Trophoblast cell (in vitro differentiated cells and primary cell): ENCODE data around the gene SOCS6.

Experiments
- DNase-seq, 2 donors: peaks; one replicate each; pipeline ENCODE4 v3.0.0-alpha.2; 2016
- H2AFZ ChIP-seq: 2 replicates; pipeline ENCODE4 v1.6.1; 2013; ENCODE audit warnings: low read length, moderate library complexity, mild to moderate bottlenecking; ENCODE audit not compliant: insufficient read depth, poor library complexity
- H2AK5ac ChIP-seq: 2 replicates; pipeline ENCODE4 v1.6.1; 2013; ENCODE audit warnings: mild to moderate bottlenecking, low read length
- H2BK120ac ChIP-seq: 2 replicates; pipeline ENCODE4 v1.6.1; 2013; ENCODE audit warnings: low read length, mild to moderate bottlenecking, moderate library complexity; ENCODE audit not compliant: insufficient read depth, poor library complexity
- H2BK12ac ChIP-seq: 2 replicates; pipeline ENCODE4 v1.6.1; 2013; ENCODE audit warnings: mild to moderate bottlenecking, low read length, moderate library complexity
- H2BK5ac ChIP-seq: 2 replicates; pipeline ENCODE4 v1.6.1; 2013; ENCODE audit warnings: low read length, low read depth, moderate library complexity, mild to moderate bottlenecking; ENCODE audit not compliant: poor library complexity
- H3K14ac ChIP-seq: 2 replicates; pipeline ENCODE4 v1.6.1; 2013; ENCODE audit warnings: mild to moderate bottlenecking, low read length
- H3K18ac ChIP-seq: 2 replicates; pipeline ENCODE4 v1.6.1; 2013; ENCODE audit warnings: mild to moderate bottlenecking, low read length
- H3K23ac ChIP-seq: 2 replicates; pipeline ENCODE4 v1.6.1; 2013; ENCODE audit warnings: low read length
- H3K27ac ChIP-seq: 2 replicates; pipeline ENCODE4 v1.5.1; 2013; ENCODE audit warnings: low read depth, mild to moderate bottlenecking, inconsistent platforms, low read length, moderate library complexity
- H3K27me3 ChIP-seq: 2 replicates; pipeline ENCODE4 v1.6.1; 2013; ENCODE audit warnings: inconsistent platforms, mild to moderate bottlenecking, low read length, moderate library complexity; ENCODE audit not compliant: insufficient read depth
- H3K36me3 ChIP-seq, 2 experiments: 1 replicate in 1 of 2; 2 replicates in 1 of 2; pipeline ENCODE4 v1.6.1; 2013; ENCODE audit warnings: low read length in 2 of 2, mild to moderate bottlenecking in 2 of 2, moderate library complexity in 1 of 2; ENCODE audit not compliant: insufficient read depth in 2 of 2, control insufficient read depth in 1 of 2
- H3K4ac ChIP-seq: 2 replicates; pipeline ENCODE4 v1.6.1; 2013; ENCODE audit warnings: low read depth, mild to moderate bottlenecking, low read length, moderate library complexity
- H3K4me1 ChIP-seq, 2 experiments: 1 replicate in 1 of 2; 2 replicates in 1 of 2; pipeline ENCODE4 v1.6.1; 2013; ENCODE audit warnings: low read length in 2 of 2, mild to moderate bottlenecking in 2 of 2, moderate library complexity in 1 of 2; ENCODE audit not compliant: insufficient read depth in 2 of 2, control insufficient read depth in 1 of 2
- H3K4me2 ChIP-seq: 2 replicates; pipeline ENCODE4 v1.6.1; 2013; ENCODE audit warnings: inconsistent platforms, mild to moderate bottlenecking, low read length, moderate library complexity
- H3K4me3 ChIP-seq: 2 replicates; pipeline ENCODE4 v1.5.1; 2013; ENCODE audit warnings: mild to moderate bottlenecking, low read depth, low read length, inconsistent platforms
- H3K79me1 ChIP-seq: one replicate; pipeline ENCODE4 v1.6.1; 2013; ENCODE audit warnings: low read length
- H3K79me2 ChIP-seq: 2 replicates; pipeline ENCODE4 v1.6.1; 2013; ENCODE audit warnings: low read length, mild to moderate bottlenecking; ENCODE audit not compliant: control insufficient read depth, insufficient read depth, poor library complexity
- H3K9ac ChIP-seq: 2 replicates; pipeline ENCODE4 v1.6.1; 2013; ENCODE audit warnings: mild to moderate bottlenecking, low read length
- H3K9me3 ChIP-seq: 2 replicates; pipeline ENCODE4 v1.6.1; 2013; ENCODE audit warnings: low read depth, mild to moderate bottlenecking, control low read depth, inconsistent platforms, low read length; ENCODE audit not compliant: insufficient read depth
- H4K12ac ChIP-seq: 2 replicates; pipeline ENCODE4 v1.6.1; 2013; ENCODE audit warnings: low read depth, mild to moderate bottlenecking, low read length, moderate library complexity
- H4K8ac ChIP-seq: 2 replicates; pipeline ENCODE4 v1.6.1; 2013; ENCODE audit warnings: low read depth, mild to moderate bottlenecking, low read length, moderate library complexity
- H4K91ac ChIP-seq: one replicate; pipeline ENCODE4 v1.6.1; 2013; ENCODE audit warnings: low read depth, mild to moderate bottlenecking, low read length, moderate library complexity
- WGBS: extraction: QIAGEN DNeasy Blood & Tissue Kit; methylation state at CpG from one replicate; pipeline ENCODE4 v1.1.7; 2013; ENCODE audit warnings: missing lambda C conversion rate; ENCODE audit not compliant: insufficient read length, insufficient coverage; ENCODE audit errors: extremely low coverage; 5-methylcytosine and 5-hydroxymethylcytosine counted together

SOCS6 gene

GRCh38 chr18:70310560-70311320, 21.9 kb downstream of the SOCS6 start:
- H3K4me2 ChIP-seq = no peak overlapping the region
- H3K18ac ChIP-seq = no peak overlapping the region
- H3K79me2 ChIP-seq = peaks cover 13% of the 10 kb centered on the region
- H2BK120ac ChIP-seq = no peak overlapping the region
- no peak overlapping the region for H4K8ac ChIP-seq
- no peak for DNase-seq
- H3K79me1 ChIP-seq = no peaks in the 10 kb centered on the region
- H2BK12ac ChIP-seq = no peak overlapping the region
- no peak overlapping the region for H4K91ac ChIP-seq
- peaks cover 0 to 2% of the 10 kb centered on the region in 2 experiments for H3K4me1 ChIP-seq
- peaks cover 2% of the 10 kb centered on the region for H3K9me3 ChIP-seq
- H2AK5ac ChIP-seq = no peak overlapping the region
- H3K23ac ChIP-seq = no peak overlapping the region
- H3K4ac ChIP-seq = peak overlapping the region; percentile 16
- no peak overlapping the region for H4K12ac ChIP-seq
- no CpG with 5 or more reads among the region's 6 CpGs for WGBS
- H2AFZ ChIP-seq = no peak overlapping the region
- no peaks in the 10 kb centered on the region for H3K27me3 ChIP-seq
- no peak overlapping the region for H2BK5ac ChIP-seq
- no peak overlapping the region for H3K27ac ChIP-seq
- H3K4me3 ChIP-seq = no peak overlapping the region
- no peak overlapping the region for H3K14ac ChIP-seq
- H3K9ac ChIP-seq = no peak overlapping the region
- H3K36me3 ChIP-seq = peaks cover 0 to 2% of the 10 kb centered on the region in 2 experiments

GRCh38 chr18:70311726-70312125, 22.9 kb downstream of the SOCS6 start:
- Histone ChIP-seq H3K79me1 (no peaks in the 10 kb centered on the region), H3K27me3 (no peaks in the 10 kb centered on the region), H3K4me3 (no peak overlapping the region), H2BK5ac (no peak overlapping the region), H3K36me3 (peaks cover 0 to 2% of the 10 kb centered on the region in 2 experiments), H4K8ac (no peak overlapping the region), H4K91ac (no peak overlapping the region), H3K4ac (no peak overlapping the region), H3K4me1 (no peaks in the 10 kb centered on the region), H3K23ac (no peak overlapping the region), H2AFZ (no peak overlapping the region), H2AK5ac (no peak overlapping the region), H2BK12ac (no peak overlapping the region), H3K4me2 (no peak overlapping the region), H4K12ac (no peak overlapping the region), H3K27ac (no peak overlapping the region), H3K9ac (no peak overlapping the region), H3K9me3 (no peaks in the 10 kb centered on the region), H2BK120ac (no peak overlapping the region), H3K79me2 (peaks cover 8% of the 10 kb centered on the region), H3K18ac (no peak overlapping the region), H3K14ac (no peak overlapping the region)
- WGBS = no CpG with 5 or more reads among the region's 2 CpGs
- DNase-seq = no peak

GRCh38 chr18:70313640-70314039, 24.8 kb downstream of the SOCS6 start:
- Histone ChIP-seq H3K18ac (no peak overlapping the region), H4K91ac (no peak overlapping the region), H2BK12ac (no peak overlapping the region), H3K79me2 (peaks cover 2% of the 10 kb centered on the region), H3K4me3 (no peak overlapping the region), H3K4ac (peak overlapping the region; percentile 83), H2AK5ac (no peak overlapping the region), H3K27me3 (no peaks in the 10 kb centered on the region), H3K4me1 (no peaks in the 10 kb centered on the region), H4K8ac (no peak overlapping the region), H3K27ac (no peak overlapping the region), H2AFZ (no peak overlapping the region), H2BK5ac (no peak overlapping the region), H3K79me1 (no peaks in the 10 kb centered on the region), H2BK120ac (no peak overlapping the region), H3K23ac (no peak overlapping the region), H3K9ac (no peak overlapping the region), H3K36me3 (peaks cover 0 to 2% of the 10 kb centered on the region in 2 experiments), H3K4me2 (no peak overlapping the region), H4K12ac (no peak overlapping the region), H3K14ac (no peak overlapping the region), H3K9me3 (no peaks in the 10 kb centered on the region)
- DNase-seq = no peak
- no CpG with 5 or more reads among the region's 3 CpGs for WGBS

- Histone ChIP-seq H3K9me3 (no peaks in the 10 kb centered on the region), H2AFZ (no peak overlapping the region), H2BK12ac (no peak overlapping the region), H3K4me2 (no peak overlapping the region), H3K79me1 (no peaks in the 10 kb centered on the region), H3K36me3 (peaks cover 0 to 2% of the 10 kb centered on the region in 2 experiments), H3K4me3 (no peak overlapping the region), H3K27ac (no peak overlapping the region), H4K12ac (no peak overlapping the region), H4K91ac (no peak overlapping the region), H2BK5ac (no peak overlapping the region), H3K4me1 (no peaks in the 10 kb centered on the region), H3K14ac (no peak overlapping the region), H3K27me3 (no peaks in the 10 kb centered on the region), H3K9ac (no peak overlapping the region), H3K18ac (no peak overlapping the region), H4K8ac (no peak overlapping the region), H2AK5ac (no peak overlapping the region), H3K4ac (no peak overlapping the region), H3K79me2 (peaks cover 2% of the 10 kb centered on the region), H3K23ac (no peak overlapping the region), H2BK120ac (no peak overlapping the region)
- DNase-seq = no peak
- no CpG with 5 or more reads among the region's 6 CpGs for WGBS
Observed at GRCh38 chr18:70314151-70314782, 25.4 kb downstream of the SOCS6 start.
